Measurements from ENCODE around the gene IL10RB. TPM values are rescaled to one million over a fixed set of nuclear protein-coding genes. Genes with fewer than 3 reads are reported as not detected.
A peak's percentile ranks its signal among the peaks of the same experiment; 100 is the strongest.
"Not testable (repeated sequence)": the region's sequence is repeated elsewhere in the genome, so short reads cannot be mapped to it uniquely, and the experiment has no call there.

The IL10RB gene
- total RNA-seq, 1 donor from 2014 or later: 37.9 TPM

DNA sequence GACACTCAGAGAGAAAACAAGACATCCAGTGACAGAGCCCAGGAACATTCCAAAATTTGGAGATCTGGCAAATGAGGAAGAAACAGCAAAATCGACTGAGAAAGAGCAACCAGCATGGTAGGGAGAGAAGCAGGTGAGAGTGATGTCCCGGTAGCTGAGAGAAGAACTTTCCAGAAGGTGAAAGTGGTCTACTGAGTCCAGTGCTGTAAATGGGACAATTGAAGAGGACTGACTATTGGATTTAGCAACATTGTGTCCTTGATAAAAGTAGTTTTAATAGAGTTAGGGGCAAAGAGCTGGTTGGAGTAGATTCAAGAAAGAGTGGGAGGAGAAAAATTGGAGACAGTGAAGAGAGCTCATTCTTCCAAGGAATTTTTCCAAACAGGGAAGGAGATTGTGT lies 15.0 kb upstream of the IL10RB start:
- POLR2A ChIA-PET: interaction anchor here (1.1 kb wide), 1 partner anchor 15 kb away, joined by 9 read pairs; no protein-coding TSS in a partner anchor
- CTCF ChIA-PET: no interaction called here
- Mint-ChIP-seq H3K4me3 (no peak overlapping the region), H3K36me3 (ENCODE audit: low read depth) (peaks cover 96% of the 10 kb centered on the region), H3K4me1 (peaks cover 11% of the 10 kb centered on the region), H3K27ac (peak overlapping the region; percentile 43), H3K9me3 (no peaks in the 10 kb centered on the region), H3K27me3 (no peaks in the 10 kb centered on the region)
- intact Hi-C loops (cut with micrococcal nuclease): no loop called here
- DNase-seq (no peak), ATAC-seq (ENCODE audit: low read depth) (no peak)
- TF ChIP-seq, protein P1, sequence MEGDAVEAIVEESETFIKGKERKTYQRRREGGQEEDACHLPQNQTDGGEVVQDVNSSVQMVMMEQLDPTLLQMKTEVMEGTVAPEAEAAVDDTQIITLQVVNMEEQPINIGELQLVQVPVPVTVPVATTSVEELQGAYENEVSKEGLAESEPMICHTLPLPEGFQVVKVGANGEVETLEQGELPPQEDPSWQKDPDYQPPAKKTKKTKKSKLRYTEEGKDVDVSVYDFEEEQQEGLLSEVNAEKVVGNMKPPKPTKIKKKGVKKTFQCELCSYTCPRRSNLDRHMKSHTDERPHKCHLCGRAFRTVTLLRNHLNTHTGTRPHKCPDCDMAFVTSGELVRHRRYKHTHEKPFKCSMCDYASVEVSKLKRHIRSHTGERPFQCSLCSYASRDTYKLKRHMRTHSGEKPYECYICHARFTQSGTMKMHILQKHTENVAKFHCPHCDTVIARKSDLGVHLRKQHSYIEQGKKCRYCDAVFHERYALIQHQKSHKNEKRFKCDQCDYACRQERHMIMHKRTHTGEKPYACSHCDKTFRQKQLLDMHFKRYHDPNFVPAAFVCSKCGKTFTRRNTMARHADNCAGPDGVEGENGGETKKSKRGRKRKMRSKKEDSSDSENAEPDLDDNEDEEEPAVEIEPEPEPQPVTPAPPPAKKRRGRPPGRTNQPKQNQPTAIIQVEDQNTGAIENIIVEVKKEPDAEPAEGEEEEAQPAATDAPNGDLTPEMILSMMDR (IDR thresholded peaks at IDR 0.05): no peak

DNA sequence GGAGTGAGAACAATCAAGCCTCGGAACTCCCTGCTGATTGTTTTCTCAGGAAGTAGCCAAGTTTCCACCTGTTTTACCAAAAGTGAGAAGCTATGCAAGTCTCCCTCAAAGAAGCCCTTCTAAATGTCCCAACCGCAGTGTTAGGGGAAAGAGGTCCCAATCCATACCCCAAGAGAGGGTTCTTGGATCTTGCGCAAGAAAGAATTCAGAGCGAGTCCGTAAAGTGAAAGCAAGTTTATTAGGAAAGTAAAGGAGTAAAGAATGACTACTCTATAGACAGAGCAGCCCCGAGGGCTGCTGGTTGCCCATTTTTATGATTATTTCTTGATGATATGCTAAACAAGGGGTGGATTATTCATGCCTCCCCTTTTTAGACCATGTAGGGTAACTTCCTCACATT lies 12.8 kb upstream of the IL10RB start:
- POLR2A ChIA-PET; H3K4me3 Mint-ChIP-seq; DNase-seq; intact Hi-C loops (cut with micrococcal nuclease); CTCF ChIA-PET; H3K27ac Mint-ChIP-seq; ATAC-seq (ENCODE audit: low read depth); H3K9me3 Mint-ChIP-seq; H3K27me3 Mint-ChIP-seq: not testable (repeated sequence)
- Mint-ChIP-seq H3K4me1 (peaks cover 11% of the 10 kb centered on the region), H3K36me3 (ENCODE audit: low read depth) (peaks cover 96% of the 10 kb centered on the region)

DNA sequence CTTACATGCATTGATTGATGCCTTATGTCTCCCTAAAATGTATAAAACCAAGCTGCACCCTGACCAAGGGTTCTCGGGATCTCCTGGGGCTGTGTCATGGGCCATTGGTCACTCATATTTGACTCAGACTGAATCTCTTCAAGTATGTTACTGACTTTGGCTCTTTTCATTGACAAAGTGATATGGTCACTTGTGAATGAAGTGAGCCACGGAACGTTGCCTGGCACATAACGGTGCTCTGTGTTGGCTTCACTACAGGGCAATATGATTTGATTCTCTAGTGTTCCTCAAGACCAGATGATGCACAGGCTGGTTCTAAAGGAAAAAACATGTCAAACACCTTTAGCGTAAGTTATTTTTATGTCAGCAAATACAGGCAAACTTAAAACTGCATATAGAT lies 11.4 kb upstream of the IL10RB start:
- Mint-ChIP-seq H3K27me3 (no peaks in the 10 kb centered on the region), H3K4me3 (no peak overlapping the region), H3K9me3 (peaks cover 2% of the 10 kb centered on the region), H3K36me3 (ENCODE audit: low read depth) (peaks cover 93% of the 10 kb centered on the region), H3K4me1 (peaks cover 17% of the 10 kb centered on the region), H3K27ac (peak overlapping the region; percentile 24)
- DNase-seq: no peak
- CTCF ChIA-PET: no interaction called here
- no peak for ATAC-seq (ENCODE audit: low read depth)
- intact Hi-C loops (cut with micrococcal nuclease): no loop called here
- TF ChIP-seq, protein P1 (IDR thresholded peaks at IDR 0.05): no peak
- POLR2A ChIA-PET: interaction anchor here (0.7 to 1.0 kb wide), 2 partner anchors 11 to 65 kb away, joined by 3 to 4 read pairs; partner anchors contain the start of gene IL10RB

DNA sequence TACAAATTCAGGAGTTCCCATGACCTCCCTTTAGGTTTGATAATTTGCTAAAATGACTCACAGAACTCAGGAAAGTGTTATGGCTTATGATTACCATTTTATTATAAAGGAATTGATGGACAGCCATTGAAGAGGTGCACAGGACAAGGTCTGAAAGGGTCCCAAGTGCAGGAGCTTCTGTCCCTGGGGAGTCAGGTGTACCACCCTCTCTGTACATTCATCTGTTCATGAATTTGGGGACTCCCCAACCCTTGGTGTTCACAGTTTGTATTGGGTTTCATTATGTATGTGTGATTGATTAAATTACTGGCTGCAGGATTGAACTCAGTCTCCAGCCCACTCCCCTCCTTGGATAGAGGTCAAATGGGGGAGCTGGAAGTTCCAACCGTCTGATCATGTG lies 10.8 kb upstream of the IL10RB start:
- POLR2A ChIA-PET: interaction anchor here (0.7 to 1.0 kb wide), 2 partner anchors 10 to 64 kb away, joined by 3 to 4 read pairs; partner anchors contain the start of gene IL10RB
- peaks cover 22% of the 10 kb centered on the region for H3K4me1 Mint-ChIP-seq
- peaks cover 2% of the 10 kb centered on the region for H3K9me3 Mint-ChIP-seq

DNA sequence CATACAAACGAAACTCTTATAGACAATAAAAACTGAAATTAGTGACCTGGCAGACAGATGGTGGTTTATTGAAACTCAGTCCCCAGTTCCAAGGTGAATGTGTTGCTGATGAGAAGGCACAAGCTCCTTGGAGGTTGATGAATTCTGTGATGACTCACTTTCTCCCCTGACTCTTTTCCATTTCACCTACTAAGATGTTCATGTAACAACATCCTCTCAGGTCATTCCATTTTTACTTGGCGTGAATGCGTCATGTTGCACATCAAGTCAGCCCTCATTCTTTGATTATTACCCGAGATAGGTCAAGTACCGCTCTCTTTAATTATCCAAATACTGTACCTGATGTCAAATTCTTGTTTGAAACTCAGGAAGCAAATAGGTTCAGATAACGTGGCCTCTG lies 10.1 kb upstream of the IL10RB start:
- intact Hi-C loops (cut with micrococcal nuclease): no loop called here
- ATAC-seq (ENCODE audit: low read depth): no peak
- H3K4me1 Mint-ChIP-seq: peaks cover 24% of the 10 kb centered on the region
- CTCF ChIA-PET: no interaction called here
- POLR2A ChIA-PET: no interaction called here
- peaks cover 2% of the 10 kb centered on the region for H3K9me3 Mint-ChIP-seq
- peaks cover 86% of the 10 kb centered on the region for H3K36me3 Mint-ChIP-seq (ENCODE audit: low read depth)
- H3K4me3 Mint-ChIP-seq: no peak overlapping the region
- TF ChIP-seq, protein P1 (IDR thresholded peaks at IDR 0.05): no peak
- no peaks in the 10 kb centered on the region for H3K27me3 Mint-ChIP-seq
- H3K27ac Mint-ChIP-seq: peak overlapping the region; percentile 18
- no peak for DNase-seq

More for the DNA sequence above, 10.8 kb upstream of the IL10RB start:
- Mint-ChIP-seq H3K27ac (peak overlapping the region; percentile 18), H3K36me3 (ENCODE audit: low read depth) (peaks cover 92% of the 10 kb centered on the region), H3K4me3 (no peak overlapping the region), H3K27me3 (no peaks in the 10 kb centered on the region)
- intact Hi-C loops (cut with micrococcal nuclease): no loop called here
- DNase-seq (no peak), ATAC-seq (ENCODE audit: low read depth) (no peak)
- TF ChIP-seq, protein P1 (IDR thresholded peaks at IDR 0.05): no peak
- CTCF ChIA-PET: no interaction called here
